MCF 10A (cell line): ENCODE data around the gene PLXNB2. TPM values are rescaled to one million over a fixed set of nuclear protein-coding genes. Genes with fewer than 3 reads are reported as not detected.

Source experiments
- BruUV-seq: library from RNA; stranded (reverse); fragments of 400-500 nt; replicated peaks from 2 replicates; lab custom pipeline; 2021; lab: Mats Ljungman, UMichigan
- CTCF ChIA-PET: fragments of 300-600 bp; sonication (Branson Sonifier 250); formaldehyde crosslinking; extraction: SDS; loops from one replicate; lab custom pipeline; 2021; ENCODE audit warnings: antibody characterized with exemption, inconsistent platforms; lab: Yijun Ruan, JAX
- POLR2A ChIA-PET: fragments of 300-600, 350-650 bp; sonication (Branson Sonifier 250); formaldehyde crosslinking; extraction: SDS; loops from one replicate; lab custom pipeline; 2020; ENCODE audit warnings: antibody characterized with exemption, inconsistent platforms; lab: Yijun Ruan, JAX
- DNase-seq: peaks from one replicate; pipeline ENCODE4 v3.0.0-alpha.2; 2018; ENCODE audit not compliant: unreplicated experiment
- H3K27ac Mint-ChIP-seq: one replicate; pipeline ENCODE4 v1.8.0; 2022; ENCODE audit warnings: mild to moderate bottlenecking, low read depth, mixed read lengths; ENCODE audit not compliant: unreplicated experiment
- H3K27me3 Mint-ChIP-seq: one replicate; pipeline ENCODE4 v1.8.0; 2022; ENCODE audit warnings: mixed read lengths; ENCODE audit not compliant: insufficient read depth, unreplicated experiment
- H3K36me3 Mint-ChIP-seq: one replicate; pipeline ENCODE4 v1.8.0; 2022; ENCODE audit warnings: mild to moderate bottlenecking, moderate library complexity, mixed read lengths; ENCODE audit not compliant: insufficient read depth, unreplicated experiment
- H3K4me1 Mint-ChIP-seq: one replicate; pipeline ENCODE4 v1.8.0; 2022; ENCODE audit warnings: mixed read lengths; ENCODE audit not compliant: insufficient read depth, unreplicated experiment
- H3K4me3 Mint-ChIP-seq: one replicate; pipeline ENCODE4 v1.8.0; 2022; ENCODE audit warnings: mild to moderate bottlenecking, moderate library complexity, mixed read lengths; ENCODE audit not compliant: unreplicated experiment
- H3K9me3 Mint-ChIP-seq: one replicate; pipeline ENCODE4 v1.8.0; 2022; ENCODE audit warnings: mixed read lengths; ENCODE audit not compliant: unreplicated experiment
- CTCF ChIP-seq: fragments of 200-600 bp; IDR thresholded peaks from one replicate; pipeline ENCODE4 v1.8.0; 2022; ENCODE audit warnings: antibody characterized with exemption, mild to moderate bottlenecking; ENCODE audit not compliant: unreplicated experiment
- intact Hi-C: fragments of 100-400 bp; cut with micrococcal nuclease; formaldehyde crosslinking; loops from 2 replicates; pipeline ENCODE4 v1.14.1; 2022
- total RNA-seq: library from RNA; stranded (reverse); gene quantifications from 2 replicates; pipeline ENCODE4 v1.2.3, GENCODE V29; 2022

PLXNB2 gene
- total RNA-seq, 1 experiment from 2014 or later = 199 TPM

GRCh38 chr22:50259302-50259701, 48.1 kb downstream of the PLXNB2 start:
- H3K4me1 Mint-ChIP-seq = peaks cover 5% of the 10 kb centered on the region
- intact Hi-C loops = no loop called here
- DNase-seq = no peak
- no peaks in the 10 kb centered on the region for H3K9me3 Mint-ChIP-seq
- peak overlapping the region; percentile 61 for H3K4me3 Mint-ChIP-seq
- peaks cover 5% of the 10 kb centered on the region for H3K36me3 Mint-ChIP-seq
- H3K27me3 Mint-ChIP-seq = no peaks in the 10 kb centered on the region
- BruUV-seq = no TSS peak
- ChIA-PET CTCF (interaction anchor here (0.6 to 1.3 kb wide), 2 partner anchors 82 to 83 kb away, joined by 3 to 4 read pairs; no protein-coding TSS in a partner anchor), POLR2A (interaction anchor here (1.6 kb wide), 1 partner anchor 15 kb away, joined by 10 read pairs; no protein-coding TSS in a partner anchor)
- H3K27ac Mint-ChIP-seq = no peak overlapping the region
- TF ChIP-seq CTCF = no peak

GRCh38 chr22:50258361-50259292, 48.8 kb downstream of the PLXNB2 start:
- peak overlapping the region; percentile 61 for H3K4me3 Mint-ChIP-seq
- peaks cover 10% of the 10 kb centered on the region for H3K36me3 Mint-ChIP-seq
- no peaks in the 10 kb centered on the region for H3K27me3 Mint-ChIP-seq
- CTCF ChIA-PET = interaction anchor here (0.6 to 1.3 kb wide), 2 partner anchors 82 to 84 kb away, joined by 3 to 4 read pairs; no protein-coding TSS in a partner anchor
- H3K27ac Mint-ChIP-seq = no peak overlapping the region
- H3K4me1 Mint-ChIP-seq = peaks cover 5% of the 10 kb centered on the region
- intact Hi-C loops = no loop called here
- H3K9me3 Mint-ChIP-seq = no peaks in the 10 kb centered on the region
- TF ChIP-seq CTCF = no peak
- no peak for DNase-seq
- POLR2A ChIA-PET = no interaction called here
- BruUV-seq = no TSS peak

GRCh38 chr22:50257451-50258360, 49.7 kb downstream of the PLXNB2 start:
- DNase-seq = no peak
- Mint-ChIP-seq H3K9me3 (no peaks in the 10 kb centered on the region), H3K27ac (no peak overlapping the region), H3K4me3 (no peak overlapping the region), H3K27me3 (no peaks in the 10 kb centered on the region), H3K4me1 (peaks cover 5% of the 10 kb centered on the region), H3K36me3 (peaks cover 10% of the 10 kb centered on the region)
- BruUV-seq = no TSS peak
- ChIA-PET CTCF (no interaction called here), POLR2A (no interaction called here)
- intact Hi-C loops = no loop called here
- TF ChIP-seq CTCF = no peak
